Lower leg skin (tissue), 3 donors: ENCODE results near the gene ZFP57.

Experiments used
- CTCF ChIP-seq, 3 donors: fragments of 450-650 bp; IDR thresholded peaks; one replicate each; pipeline ENCODE4 v1.5.1; 2016; ENCODE audit warnings: antibody characterized with exemption in 3 of 3, mild to moderate bottlenecking in 3 of 3, moderate library complexity in 2 of 3
- POLR2A ChIP-seq, 2 donors: fragments of 450-650 bp; IDR thresholded peaks; one replicate each; pipeline ENCODE4 v1.6.1; 2016 to 2017; ENCODE audit warnings: antibody characterized with exemption in 2 of 2, mild to moderate bottlenecking in 1 of 2, moderate library complexity in 1 of 2

GRCh38 chr6:29680416-29680815 lies 536 bp downstream of the ZFP57 start:
- TF ChIP-seq CTCF (IDR thresholded peaks at IDR 0.05), result no peak
- no peak for TF ChIP-seq POLR2A (IDR thresholded peaks at IDR 0.05)
